Neural crest cell (in vitro differentiated cells): ENCODE results near the gene STAU1. TPM values are rescaled to one million over a fixed set of nuclear protein-coding genes. Genes with fewer than 3 reads are reported as not detected.

Experiments used
- DNase-seq: peaks from one replicate; pipeline ENCODE4 v3.0.0; 2021; ENCODE audit warnings: low read depth, mixed read lengths, low spot score
- H3K27ac Mint-ChIP-seq: one replicate; pipeline ENCODE4 v1.8.0; 2021; ENCODE audit warnings: mild to moderate bottlenecking, mixed read lengths; ENCODE audit not compliant: unreplicated experiment
- H3K27me3 Mint-ChIP-seq: 2 replicates; pipeline ENCODE4 v1.8.0; 2021; ENCODE audit warnings: low read depth, mild to moderate bottlenecking, mixed read lengths
- H3K36me3 Mint-ChIP-seq: 2 replicates; pipeline ENCODE4 v1.8.0; 2021; ENCODE audit warnings: low read depth, mild to moderate bottlenecking, mixed read lengths
- H3K4me1 Mint-ChIP-seq: 2 replicates; pipeline ENCODE4 v1.8.0; 2021; ENCODE audit warnings: mixed read lengths
- H3K4me3 Mint-ChIP-seq: one replicate; pipeline ENCODE4 v1.8.0; 2021; ENCODE audit warnings: mild to moderate bottlenecking, mixed read lengths
- H3K9me3 Mint-ChIP-seq: 2 replicates; pipeline ENCODE4 v1.8.0; 2021; ENCODE audit warnings: mixed read lengths
- long read RNA-seq: library from polyadenylated mRNA; unstranded; transcript quantifications from one replicate; pipeline ENCODE4 v2.0.0, GENCODE V29; 2020
- total RNA-seq: library from RNA; stranded (reverse); gene quantifications from 2 replicates; pipeline ENCODE4 v1.2.1, GENCODE V29; 2021
- TF ChIP-seq, protein P1 (sequence below): fragments of 200-600 bp; sonication (generic); conservative IDR thresholded peaks from 2 replicates; pipeline ENCODE4 v1.5.0; 2021; ENCODE audit warnings: antibody characterized with exemption, mild to moderate bottlenecking

Gene STAU1
- 102 and 103 TPM in 2 replicates for total RNA-seq
- long read RNA-seq, transcript STAU1-203 (13 exons, 3,211 nt) = major isoform, 5 of 80 reads
- long read RNA-seq, partial matches to known transcripts = 64 of 80 reads
- long read RNA-seq, other reads (novel, unspliced or antisense) = 9 of 80 reads

GRCh38 chr20:49187851-49188641, at the start of gene STAU1:
Gene STAU1, minus strand, starts transcription at chr20:49188334. Its CDS starts 22,133 bp downstream, at chr20:49166201.
- peak; percentile 82 for DNase-seq
- Mint-ChIP-seq H3K27me3 (peaks cover 2% of the 10 kb centered on the region), H3K27ac (peak within 1 kb of the TSS; percentile 71), H3K36me3 (no peaks in the 10 kb centered on the region), H3K4me1 (peaks cover 37% of the 10 kb centered on the region), H3K9me3 (no peaks in the 10 kb centered on the region), H3K4me3 (peak within 1 kb of the TSS; percentile 91)
- TF ChIP-seq, protein P1, sequence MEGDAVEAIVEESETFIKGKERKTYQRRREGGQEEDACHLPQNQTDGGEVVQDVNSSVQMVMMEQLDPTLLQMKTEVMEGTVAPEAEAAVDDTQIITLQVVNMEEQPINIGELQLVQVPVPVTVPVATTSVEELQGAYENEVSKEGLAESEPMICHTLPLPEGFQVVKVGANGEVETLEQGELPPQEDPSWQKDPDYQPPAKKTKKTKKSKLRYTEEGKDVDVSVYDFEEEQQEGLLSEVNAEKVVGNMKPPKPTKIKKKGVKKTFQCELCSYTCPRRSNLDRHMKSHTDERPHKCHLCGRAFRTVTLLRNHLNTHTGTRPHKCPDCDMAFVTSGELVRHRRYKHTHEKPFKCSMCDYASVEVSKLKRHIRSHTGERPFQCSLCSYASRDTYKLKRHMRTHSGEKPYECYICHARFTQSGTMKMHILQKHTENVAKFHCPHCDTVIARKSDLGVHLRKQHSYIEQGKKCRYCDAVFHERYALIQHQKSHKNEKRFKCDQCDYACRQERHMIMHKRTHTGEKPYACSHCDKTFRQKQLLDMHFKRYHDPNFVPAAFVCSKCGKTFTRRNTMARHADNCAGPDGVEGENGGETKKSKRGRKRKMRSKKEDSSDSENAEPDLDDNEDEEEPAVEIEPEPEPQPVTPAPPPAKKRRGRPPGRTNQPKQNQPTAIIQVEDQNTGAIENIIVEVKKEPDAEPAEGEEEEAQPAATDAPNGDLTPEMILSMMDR = no peak

DNA sequence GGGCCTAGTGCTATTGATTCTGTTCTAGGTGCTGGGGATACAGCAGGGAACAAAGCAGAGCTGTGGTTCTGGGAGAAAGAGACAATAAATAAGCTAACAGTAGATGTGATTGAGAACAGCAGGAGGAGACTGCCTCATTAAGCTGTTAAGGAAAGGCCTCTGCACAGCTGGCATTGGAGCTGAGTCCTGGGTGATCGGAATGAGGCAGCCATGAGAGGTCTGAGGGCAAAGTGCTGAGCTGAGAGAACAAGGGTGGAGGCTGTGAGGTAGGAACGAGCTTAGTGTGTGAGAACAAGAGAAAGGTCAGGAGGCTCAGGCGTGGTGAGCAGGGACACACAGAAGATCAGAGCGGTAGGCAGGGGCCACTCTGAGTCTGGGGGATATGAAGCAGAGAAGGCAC, 49.4 kb upstream of the STAU1 start:
- TF ChIP-seq, protein P1 = no peak
- DNase-seq = no peak
- Mint-ChIP-seq H3K36me3 (peaks cover 14% of the 10 kb centered on the region), H3K4me3 (no peak overlapping the region), H3K9me3 (no peaks in the 10 kb centered on the region), H3K27me3 (no peaks in the 10 kb centered on the region), H3K4me1 (peaks cover 4% of the 10 kb centered on the region), H3K27ac (peak overlapping the region; percentile 69)

- TF ChIP-seq, protein P1 = no peak
- Mint-ChIP-seq H3K9me3 (no peaks in the 10 kb centered on the region), H3K4me1 (peaks cover 4% of the 10 kb centered on the region), H3K27me3 (no peaks in the 10 kb centered on the region), H3K36me3 (peaks cover 14% of the 10 kb centered on the region), H3K4me3 (no peak overlapping the region), H3K27ac (no peak overlapping the region)
- DNase-seq = no peak
Observed at GRCh38 chr20:49236301-49236700, 48.2 kb upstream of the STAU1 start.

- Mint-ChIP-seq H3K27ac (peak overlapping the region; percentile 86), H3K4me3 (no peak overlapping the region), H3K36me3 (peaks cover 13% of the 10 kb centered on the region), H3K27me3 (no peaks in the 10 kb centered on the region), H3K4me1 (peaks cover 4% of the 10 kb centered on the region), H3K9me3 (no peaks in the 10 kb centered on the region)
- no peak for DNase-seq
- TF ChIP-seq, protein P1 = no peak
Observed at GRCh38 chr20:49234831-49235230, 46.7 kb upstream of the STAU1 start.

DNA sequence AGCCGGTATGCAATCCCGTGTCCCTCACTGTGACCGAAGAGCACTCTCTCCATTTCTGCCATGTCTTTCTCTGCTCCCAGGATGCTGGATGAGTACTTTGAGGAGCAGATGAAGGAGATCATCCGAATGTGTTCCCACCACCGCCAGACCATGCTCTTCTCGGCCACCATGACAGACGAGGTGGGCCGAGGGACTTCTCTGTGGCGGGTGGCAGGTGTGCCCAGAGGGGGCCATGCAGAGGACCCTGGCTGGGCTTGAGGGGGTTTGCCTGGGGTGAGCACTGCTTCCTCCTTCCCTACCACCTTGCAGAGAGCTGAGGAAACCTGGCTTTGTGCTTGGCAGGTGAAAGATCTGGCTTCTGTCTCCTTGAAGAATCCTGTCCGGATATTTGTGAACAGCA, 45.1 kb upstream of the STAU1 start:
- no peak overlapping the region for H3K4me3 Mint-ChIP-seq
- H3K4me1 Mint-ChIP-seq = peaks cover 4% of the 10 kb centered on the region
- no peaks in the 10 kb centered on the region for H3K9me3 Mint-ChIP-seq
- TF ChIP-seq, protein P1 = no peak
- no peak for DNase-seq
- H3K27me3 Mint-ChIP-seq = no peaks in the 10 kb centered on the region
- H3K36me3 Mint-ChIP-seq = peaks cover 9% of the 10 kb centered on the region
- H3K27ac Mint-ChIP-seq = no peak overlapping the region
